ENCODE measurements around the gene ABCA4.

The ABCA4 gene

GRCh38 chr1:94009304-94009703 is 111.6 kb downstream of the ABCA4 start:
- no peak for DNase-seq (ENCODE audit: low spot score)
- in situ Hi-C loops (cut with MboI; ENCODE audit: low sequenced_read_pairs, unreplicated experiment), result no loop called here
- no peak for TF ChIP-seq CTCF (IDR thresholded peaks at IDR 0.05; ENCODE audit: borderline replicate concordance, control extremely low read depth, extremely low read depth, insufficient read depth, missing control alignments)

- no peak for TF ChIP-seq CTCF (IDR thresholded peaks at IDR 0.05; ENCODE audit: borderline replicate concordance, control extremely low read depth, extremely low read depth, insufficient read depth, missing control alignments)
- DNase-seq (ENCODE audit: low spot score), result no peak
- in situ Hi-C loops (cut with MboI; ENCODE audit: low sequenced_read_pairs, unreplicated experiment), result no loop called here
Observed at GRCh38 chr1:94006604-94007003, 114.3 kb downstream of the ABCA4 start.

- no peak for DNase-seq (ENCODE audit: low spot score)
- in situ Hi-C loops (cut with MboI; ENCODE audit: low sequenced_read_pairs, unreplicated experiment), result no loop called here
- no peak for TF ChIP-seq CTCF (IDR thresholded peaks at IDR 0.05; ENCODE audit: borderline replicate concordance, control extremely low read depth, extremely low read depth, insufficient read depth, missing control alignments)
Observed at GRCh38 chr1:94004924-94005323, 116.0 kb downstream of the ABCA4 start.

GRCh38 chr1:94002046-94002787 is 118.7 kb downstream of the ABCA4 start:
- no peak for DNase-seq (ENCODE audit: low spot score)
- no peak for TF ChIP-seq CTCF (IDR thresholded peaks at IDR 0.05; ENCODE audit: borderline replicate concordance, control extremely low read depth, extremely low read depth, insufficient read depth, missing control alignments)
- in situ Hi-C loops (cut with MboI; ENCODE audit: low sequenced_read_pairs, unreplicated experiment), result no loop called here

GRCh38 chr1:94001397-94002045 is 119.4 kb downstream of the ABCA4 start:
- in situ Hi-C loops (cut with MboI; ENCODE audit: low sequenced_read_pairs, unreplicated experiment), result no loop called here
- no peak for TF ChIP-seq CTCF (IDR thresholded peaks at IDR 0.05; ENCODE audit: borderline replicate concordance, control extremely low read depth, extremely low read depth, insufficient read depth, missing control alignments)
- DNase-seq (ENCODE audit: low spot score), result no peak

GRCh38 chr1:94000510-94001282 is 120.3 kb downstream of the ABCA4 start:
- DNase-seq (ENCODE audit: low spot score), result no peak
- in situ Hi-C loops (cut with MboI; ENCODE audit: low sequenced_read_pairs, unreplicated experiment), result no loop called here

More at GRCh38 chr1:94000510-94001282, 120.3 kb downstream of the ABCA4 start:
- no peak for TF ChIP-seq CTCF (IDR thresholded peaks at IDR 0.05; ENCODE audit: borderline replicate concordance, control extremely low read depth, extremely low read depth, insufficient read depth, missing control alignments)

Data from GM13976 (cell line).